ENCODE results near the gene PRDM4. TPM values are rescaled to one million over a fixed set of nuclear protein-coding genes. Genes with fewer than 3 reads are reported as not detected.

PRDM4 gene
- 17.8 TPM for polyA plus RNA-seq (2013, experiment 1 of 2; ENCODE audit: insufficient read length)
- polyA plus RNA-seq (2013, experiment 2 of 2; ENCODE audit: insufficient read length) = 16.2 TPM

- peak; percentile 95 for DNase-seq
Measured at GRCh38 chr12:107760809-107761501, at the start of gene PRDM4. PRDM4 (minus strand) TSS chr12:107761137; CDS start chr12:107760515, 622 bp downstream.

- no peak for DNase-seq
Measured at GRCh38 chr12:107807471-107808150, 46.7 kb upstream of the PRDM4 start.

- no peak for DNase-seq
Measured at GRCh38 chr12:107805488-107806180, 44.7 kb upstream of the PRDM4 start.

- no peak for DNase-seq
Measured at GRCh38 chr12:107803092-107803491, 42.2 kb upstream of the PRDM4 start.

- peak; percentile 45 for DNase-seq
Measured at GRCh38 chr12:107801150-107801549, 40.2 kb upstream of the PRDM4 start.

- no peak for DNase-seq
Measured at GRCh38 chr12:107798580-107798979, 37.6 kb upstream of the PRDM4 start.

- DNase-seq = no peak
Measured at GRCh38 chr12:107794451-107794850, 33.5 kb upstream of the PRDM4 start.

GRCh38 chr12:107791465-107792089 is 30.6 kb upstream of the PRDM4 start:
- DNase-seq = no peak

GRCh38 chr12:107788690-107789458 is 27.9 kb upstream of the PRDM4 start:
- no peak for DNase-seq

- DNase-seq = no peak
Measured at GRCh38 chr12:107788281-107788680, 27.3 kb upstream of the PRDM4 start.

GRCh38 chr12:107783406-107784376 is 22.8 kb upstream of the PRDM4 start:
- no peak for DNase-seq

GRCh38 chr12:107782067-107782466 is 21.1 kb upstream of the PRDM4 start:
- DNase-seq = no peak

- no peak for DNase-seq
Measured at GRCh38 chr12:107780298-107780697, 19.4 kb upstream of the PRDM4 start.

- DNase-seq = no peak
Measured at GRCh38 chr12:107779077-107779831, 18.3 kb upstream of the PRDM4 start.

GRCh38 chr12:107778383-107779025 is 17.6 kb upstream of the PRDM4 start:
- no peak for DNase-seq

- DNase-seq = no peak
Measured at GRCh38 chr12:107776171-107776570, 15.2 kb upstream of the PRDM4 start.

- DNase-seq = no peak
Measured at GRCh38 chr12:107775093-107775721, 14.3 kb upstream of the PRDM4 start.

- no peak for DNase-seq
Measured at GRCh38 chr12:107774349-107775029, 13.6 kb upstream of the PRDM4 start, which contains the start of gene ASCL4. ASCL4 (plus strand) TSS chr12:107774704; CDS start chr12:107775219, 515 bp downstream.

Measured in fibroblast of skin of back (primary cell).